A549 (cell line): ENCODE data around the gene GBF1. TPM values are rescaled to one million over a fixed set of nuclear protein-coding genes. Genes with fewer than 3 reads are reported as not detected.
A peak's percentile ranks its signal among the peaks of the same experiment; 100 is the strongest.

Experiments
- ATAC-seq, 2 experiments: fragments of 200-7000 bp in 1 of 2; fragments of >200 bp in 1 of 2; cut with Nextera tagmentation in 1 of 2; cut with Tn5 transposase in 1 of 2; 3 replicates each; pipeline versions ENCODE4 v1.8.0 to v1.9.1; 2018 to 2020; ENCODE audit warnings: mild to moderate bottlenecking in 1 of 2, moderate library complexity in 1 of 2
- CTCF ChIA-PET: fragments of 300-600 bp; sonication (Branson Sonifier 250); formaldehyde crosslinking; extraction: SDS; loops from one replicate; lab custom pipeline; 2021; ENCODE audit warnings: antibody characterized with exemption, inconsistent platforms; lab: Yijun Ruan, JAX
- POLR2A ChIA-PET: fragments of 350-600 bp; formaldehyde crosslinking; extraction: SDS; loops from one replicate; lab custom pipeline; 2021; ENCODE audit warnings: antibody characterized with exemption, inconsistent platforms; lab: Yijun Ruan, JAX
- DNase-seq, 2 experiments: peaks; one replicate each; pipeline versions ENCODE4 v3.0.0 to v3.0.0-alpha.2; 2011 to 2016; ENCODE audit warnings: low read depth in 1 of 2, low spot score in 1 of 2
- FAIRE-seq: peaks from 2 replicates; lab custom pipeline; 2011; peaks lifted over from hg19 to GRCh38; lab: Jason Lieb, UNC
- H3K27ac ChIP-seq, 2 experiments: fragments of >200 bp; sonication (Bioruptor Twin); formaldehyde crosslinking; 3 replicates each; pipeline ENCODE4 v1.5.1; 2016 to 2017
- H3K4me1 ChIP-seq: fragments of >200 bp; sonication (Bioruptor Twin); formaldehyde crosslinking; 3 replicates; pipeline ENCODE4 v1.6.1; 2016
- H3K4me2 ChIP-seq: fragments of >200 bp; sonication (Bioruptor Twin); formaldehyde crosslinking; 3 replicates; pipeline ENCODE4 v1.6.1; 2016
- H3K4me3 ChIP-seq: fragments of >200 bp; sonication (Bioruptor Twin); formaldehyde crosslinking; 3 replicates; pipeline ENCODE4 v1.5.1; 2016
- H3K9me3 ChIP-seq: fragments of >200 bp; sonication (Bioruptor Twin); formaldehyde crosslinking; 3 replicates; pipeline ENCODE4 v1.6.1; 2016
- CBX2 ChIP-seq: fragments of 200-600 bp; sonication (generic); IDR thresholded peaks from 2 replicates; pipeline ENCODE4 v1.6.1; 2016; ENCODE audit warnings: low read depth, mild to moderate bottlenecking, borderline replicate concordance
- CEBPB ChIP-seq, 2 experiments: fragments of >200 bp in 1 of 2; sonication (Bioruptor Twin) in 1 of 2; formaldehyde crosslinking in 1 of 2; IDR thresholded peaks; 2 replicates each; pipeline ENCODE4 v1.6.1; 2012 to 2016
- CHD4 ChIP-seq: fragments of 200-600 bp; sonication (generic); IDR thresholded peaks from 2 replicates; pipeline ENCODE4 v1.6.1; 2016; ENCODE audit warnings: antibody characterized with exemption, mild to moderate bottlenecking, borderline replicate concordance
- EHF ChIP-seq: fragments of 250-450 bp; sonication (Bioruptor Pico); IDR thresholded peaks from 2 replicates; pipeline ENCODE4 v1.5.0; 2020; ENCODE audit warnings: mild to moderate bottlenecking
- EHMT2 ChIP-seq: fragments of 200-600 bp; sonication (generic); IDR thresholded peaks from 2 replicates; pipeline ENCODE4 v1.6.1; 2016; ENCODE audit warnings: antibody characterized with exemption, low read depth, mild to moderate bottlenecking, moderate library complexity
- EP300 ChIP-seq, 2 experiments: fragments of >200 bp; sonication (Bioruptor Twin); formaldehyde crosslinking; IDR thresholded peaks; 2 replicates in 1 of 2; 3 replicates in 1 of 2; pipeline ENCODE4 v1.6.1; 2016 to 2017
- FOSL2 ChIP-seq, 2 experiments: fragments of 450-650 bp in 1 of 2; fragments of >200 bp in 1 of 2; sonication (Bioruptor Twin) in 1 of 2; formaldehyde crosslinking; IDR thresholded peaks; 2 replicates each; pipeline versions ENCODE4 v1.5.0 to v1.6.1; 2016 to 2020; ENCODE audit warnings: mild to moderate bottlenecking in 1 of 2, moderate library complexity in 1 of 2
- FOXS1 ChIP-seq: fragments of 250-450 bp; sonication (Bioruptor Pico); IDR thresholded peaks from 2 replicates; pipeline ENCODE4 v1.5.0; 2020; ENCODE audit warnings: mild to moderate bottlenecking, moderate library complexity
- GATA3 ChIP-seq: IDR thresholded peaks from 2 replicates; pipeline ENCODE4 v1.6.1; 2012; ENCODE audit warnings: borderline replicate concordance
- HOXB13 ChIP-seq: fragments of 250-450 bp; sonication (Bioruptor Pico); IDR thresholded peaks from 2 replicates; pipeline ENCODE4 v1.5.0; 2020; ENCODE audit warnings: low read depth, mild to moderate bottlenecking, moderate library complexity
- JUN ChIP-seq, 2 experiments: fragments of >200 bp; sonication (Bioruptor Twin); formaldehyde crosslinking; IDR thresholded peaks; 2 replicates in 1 of 2; 3 replicates in 1 of 2; pipeline ENCODE4 v1.6.1; 2016 to 2017
- JUNB ChIP-seq: fragments of >200 bp; sonication (Bioruptor Twin); formaldehyde crosslinking; IDR thresholded peaks from 2 replicates; pipeline ENCODE4 v1.6.1; 2016
- KDM1A ChIP-seq: fragments of 200-600 bp; sonication (generic); IDR thresholded peaks from 2 replicates; pipeline ENCODE4 v1.6.1; 2016; ENCODE audit warnings: low read depth, mild to moderate bottlenecking
- KDM5A ChIP-seq: fragments of 200-600 bp; sonication (generic); IDR thresholded peaks from 2 replicates; pipeline ENCODE4 v1.6.1; 2016; ENCODE audit warnings: antibody characterized with exemption, mild to moderate bottlenecking
- MAFK ChIP-seq: fragments of 450-650 bp; IDR thresholded peaks from 2 replicates; pipeline ENCODE4 v1.6.1; 2014; ENCODE audit not compliant: partially characterized antibody
- MAX ChIP-seq: IDR thresholded peaks from 2 replicates; pipeline ENCODE4 v1.6.1; 2012
- NFE2L2 ChIP-seq: fragments of 150-350 bp; conservative IDR thresholded peaks from 2 replicates; pipeline ENCODE4 v1.6.1; 2014; ENCODE audit warnings: low read length
- NPAS2 ChIP-seq: fragments of 250-450 bp; sonication (Bioruptor Pico); IDR thresholded peaks from 2 replicates; pipeline ENCODE4 v1.8.0; 2022; ENCODE audit warnings: mild to moderate bottlenecking, moderate library complexity, borderline replicate concordance
- RNF2 ChIP-seq: fragments of 200-600 bp; sonication (generic); IDR thresholded peaks from 2 replicates; pipeline ENCODE4 v1.6.1; 2016; ENCODE audit warnings: low read depth, mild to moderate bottlenecking, antibody characterized with exemption, moderate library complexity, borderline replicate concordance
- WGBS: methylation state at CpG from one replicate; pipeline ENCODE4 v1.1.6; 2017; ENCODE audit errors: missing lambda C conversion rate; 5-methylcytosine and 5-hydroxymethylcytosine counted together
- polyA plus RNA-seq, 4 experiments: library from polyadenylated mRNA; depleted of rRNA in 3 of 4; stranded (reverse); fragments of >200 nt; fragmentation: RNase III in 1 of 4; extraction: RNeasy Plus Mini Kit Qiagen cat#74134 plus additional on column Dnase treatment in 1 of 4; gene quantifications; 2 replicates in 3 of 4; 3 replicates in 1 of 4; pipeline ENCODE4 v1.2.3, GENCODE V29; 2011 to 2017
- TF ChIP-seq, protein P1 (sequence below): fragments of 150-350 bp; IDR thresholded peaks from 2 replicates; pipeline ENCODE4 v1.6.1; 2014; ENCODE audit warnings: low read depth, mild to moderate bottlenecking, low read length
- TF ChIP-seq, protein P2 (sequence below): fragments of 450-650 bp; IDR thresholded peaks from 2 replicates; pipeline ENCODE4 v1.6.1; 2014; ENCODE audit warnings: antibody characterized with exemption
- TF ChIP-seq, protein P3 (sequence below): IDR thresholded peaks from 2 replicates; pipeline ENCODE4 v1.6.1; 2012
- TF ChIP-seq, protein P4 (sequence below): fragments of 250-450 bp; sonication (Bioruptor Pico); IDR thresholded peaks from 2 replicates; pipeline ENCODE4 v1.5.0; 2021; ENCODE audit warnings: mild to moderate bottlenecking, moderate library complexity, borderline replicate concordance
- TF ChIP-seq, protein P5 (sequence below): fragments of 200-600 bp; sonication (generic); IDR thresholded peaks from 2 replicates; pipeline ENCODE4 v1.6.1; 2016; ENCODE audit warnings: antibody characterized with exemption, mild to moderate bottlenecking, moderate library complexity

Gene GBF1
- polyA plus RNA-seq, 2 of the 4 experiments (the other 2 are of a cell fraction), result 20.4 to 21.3 TPM

DNA sequence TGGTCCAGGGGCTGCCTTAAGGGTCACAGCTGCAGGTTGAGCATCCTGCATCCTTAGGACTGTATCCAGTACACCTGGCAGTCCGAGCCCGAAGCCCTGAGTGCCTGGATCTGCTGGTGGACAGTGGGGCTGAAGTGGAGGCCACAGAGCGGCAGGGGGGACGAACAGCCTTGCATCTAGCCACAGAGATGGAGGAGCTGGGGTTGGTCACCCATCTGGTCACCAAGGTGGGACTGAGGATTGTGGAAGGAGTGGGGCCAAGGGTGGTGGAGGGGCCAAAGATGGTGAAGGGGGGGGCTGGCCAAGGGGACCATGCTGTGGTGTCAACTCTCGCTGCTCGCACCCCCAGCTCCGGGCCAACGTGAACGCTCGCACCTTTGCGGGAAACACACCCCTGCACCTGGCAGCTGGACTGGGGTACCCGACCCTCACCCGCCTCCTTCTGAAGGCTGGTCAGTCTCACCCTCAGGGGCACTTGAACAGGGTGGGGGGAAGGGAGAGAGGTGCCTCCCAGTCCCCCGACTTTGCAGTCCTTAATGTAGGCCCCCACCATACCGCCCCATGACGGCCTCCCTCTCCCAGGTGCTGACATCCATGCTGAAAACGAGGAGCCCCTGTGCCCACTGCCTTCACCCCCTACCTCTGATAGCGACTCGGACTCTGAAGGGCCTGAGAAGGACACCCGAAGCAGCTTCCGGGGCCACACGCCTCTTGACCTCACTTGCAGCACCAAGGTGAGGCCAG lies 155.4 kb downstream of the GBF1 start:
- no peaks in the 10 kb centered on the region for H3K9me3 ChIP-seq
- peak overlapping the region; percentile 68 for H3K4me2 ChIP-seq
- peak overlapping the region in 1 of 2 experiments; percentile 78; a peak in 2 of 6 replicates for H3K27ac ChIP-seq
- no peak for FAIRE-seq
- ChIA-PET POLR2A (interaction anchor here (1.2 kb wide), 1 partner anchor 19 kb away, joined by 4 read pairs; no protein-coding TSS in a partner anchor), CTCF (interaction anchor here (0.8 to 16.2 kb wide), 22 partner anchors 12 to 270 kb away, joined by 3 to 450 read pairs (median 7); partner anchors contain the start of genes CUEDC2, ELOVL3, FBXL15 and PITX3)
- H3K4me1 ChIP-seq, result peaks cover 41% of the 10 kb centered on the region
- DNase-seq, result no peak
- 89% methylated on average over 20 of the region's 22 CpGs for WGBS
- no peak for ATAC-seq
- no peak overlapping the region for H3K4me3 ChIP-seq
- TF ChIP-seq FOXS1, result no peak
- TF ChIP-seq CEBPB (IDR thresholded peaks at IDR 0.05), result no peak
- no peak for TF ChIP-seq RNF2
- TF ChIP-seq NFE2L2, result no peak
- no peak for TF ChIP-seq KDM1A
- no peak for TF ChIP-seq KDM5A
- no peak for TF ChIP-seq FOSL2 (IDR thresholded peaks at IDR 0.05)
- no peak for TF ChIP-seq FOSL2 (CRISPR knock-in tag; IDR thresholded peaks at IDR 0.05)
- TF ChIP-seq, protein P1, sequence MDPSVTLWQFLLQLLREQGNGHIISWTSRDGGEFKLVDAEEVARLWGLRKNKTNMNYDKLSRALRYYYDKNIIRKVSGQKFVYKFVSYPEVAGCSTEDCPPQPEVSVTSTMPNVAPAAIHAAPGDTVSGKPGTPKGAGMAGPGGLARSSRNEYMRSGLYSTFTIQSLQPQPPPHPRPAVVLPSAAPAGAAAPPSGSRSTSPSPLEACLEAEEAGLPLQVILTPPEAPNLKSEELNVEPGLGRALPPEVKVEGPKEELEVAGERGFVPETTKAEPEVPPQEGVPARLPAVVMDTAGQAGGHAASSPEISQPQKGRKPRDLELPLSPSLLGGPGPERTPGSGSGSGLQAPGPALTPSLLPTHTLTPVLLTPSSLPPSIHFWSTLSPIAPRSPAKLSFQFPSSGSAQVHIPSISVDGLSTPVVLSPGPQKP, result no peak
- TF ChIP-seq JUNB, result no peak
- TF ChIP-seq MAFK, result no peak
- TF ChIP-seq, protein P2, sequence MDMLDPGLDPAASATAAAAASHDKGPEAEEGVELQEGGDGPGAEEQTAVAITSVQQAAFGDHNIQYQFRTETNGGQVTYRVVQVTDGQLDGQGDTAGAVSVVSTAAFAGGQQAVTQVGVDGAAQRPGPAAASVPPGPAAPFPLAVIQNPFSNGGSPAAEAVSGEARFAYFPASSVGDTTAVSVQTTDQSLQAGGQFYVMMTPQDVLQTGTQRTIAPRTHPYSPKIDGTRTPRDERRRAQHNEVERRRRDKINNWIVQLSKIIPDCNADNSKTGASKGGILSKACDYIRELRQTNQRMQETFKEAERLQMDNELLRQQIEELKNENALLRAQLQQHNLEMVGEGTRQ, result no peak
- no peak for TF ChIP-seq EP300 (IDR thresholded peaks at IDR 0.05)
- TF ChIP-seq CHD4, result no peak
- TF ChIP-seq EHF (CRISPR knock-in tag), result no peak

- Histone ChIP-seq H3K4me3 (no peak overlapping the region), H3K4me2 (peak overlapping the region; percentile 68), H3K9me3 (no peaks in the 10 kb centered on the region), H3K4me1 (peaks cover 37% of the 10 kb centered on the region), H3K27ac (peak overlapping the region; percentile 54 to 78; a peak in 4 of 6 replicates)
- 81% methylated on average over 8 of the region's 8 CpGs for WGBS
- ChIA-PET POLR2A (no interaction called here), CTCF (interaction anchor here (2.1 to 16.2 kb wide), 10 partner anchors 11 to 232 kb away, joined by 7 to 450 read pairs (median 81); partner anchors contain the start of genes CUEDC2, ELOVL3, FBXL15 and PITX3)
- FAIRE-seq (no peak), DNase-seq (no peak), ATAC-seq (no peak)
- TF ChIP-seq, protein P3, sequence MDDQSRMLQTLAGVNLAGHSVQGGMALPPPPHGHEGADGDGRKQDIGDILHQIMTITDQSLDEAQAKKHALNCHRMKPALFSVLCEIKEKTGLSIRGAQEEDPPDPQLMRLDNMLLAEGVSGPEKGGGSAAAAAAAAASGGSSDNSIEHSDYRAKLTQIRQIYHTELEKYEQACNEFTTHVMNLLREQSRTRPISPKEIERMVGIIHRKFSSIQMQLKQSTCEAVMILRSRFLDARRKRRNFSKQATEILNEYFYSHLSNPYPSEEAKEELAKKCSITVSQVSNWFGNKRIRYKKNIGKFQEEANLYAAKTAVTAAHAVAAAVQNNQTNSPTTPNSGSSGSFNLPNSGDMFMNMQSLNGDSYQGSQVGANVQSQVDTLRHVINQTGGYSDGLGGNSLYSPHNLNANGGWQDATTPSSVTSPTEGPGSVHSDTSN, result no peak
- TF ChIP-seq MAX (no peak), KDM1A (no peak), JUN (IDR thresholded peaks at IDR 0.05) (no peak), CBX2 (no peak), EHMT2 (no peak), EHF (CRISPR knock-in tag) (no peak), CHD4 (no peak), GATA3 (no peak), HOXB13 (CRISPR knock-in tag) (no peak), FOSL2 (IDR thresholded peaks at IDR 0.05) (no peak), FOSL2 (CRISPR knock-in tag; IDR thresholded peaks at IDR 0.05) (no peak), MAFK (no peak), NPAS2 (CRISPR knock-in tag) (no peak), CEBPB (IDR thresholded peaks at IDR 0.05) (no peak)
- TF ChIP-seq, protein P4, sequence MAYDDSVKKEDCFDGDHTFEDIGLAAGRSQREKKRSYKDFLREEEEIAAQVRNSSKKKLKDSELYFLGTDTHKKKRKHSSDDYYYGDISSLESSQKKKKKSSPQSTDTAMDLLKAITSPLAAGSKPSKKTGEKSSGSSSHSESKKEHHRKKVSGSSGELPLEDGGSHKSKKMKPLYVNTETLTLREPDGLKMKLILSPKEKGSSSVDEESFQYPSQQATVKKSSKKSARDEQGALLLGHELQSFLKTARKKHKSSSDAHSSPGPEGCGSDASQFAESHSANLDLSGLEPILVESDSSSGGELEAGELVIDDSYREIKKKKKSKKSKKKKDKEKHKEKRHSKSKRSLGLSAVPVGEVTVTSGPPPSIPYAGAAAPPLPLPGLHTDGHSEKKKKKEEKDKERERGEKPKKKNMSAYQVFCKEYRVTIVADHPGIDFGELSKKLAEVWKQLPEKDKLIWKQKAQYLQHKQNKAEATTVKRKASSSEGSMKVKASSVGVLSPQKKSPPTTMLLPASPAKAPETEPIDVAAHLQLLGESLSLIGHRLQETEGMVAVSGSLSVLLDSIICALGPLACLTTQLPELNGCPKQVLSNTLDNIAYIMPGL (CRISPR knock-in tag), result no peak
- TF ChIP-seq, protein P5, sequence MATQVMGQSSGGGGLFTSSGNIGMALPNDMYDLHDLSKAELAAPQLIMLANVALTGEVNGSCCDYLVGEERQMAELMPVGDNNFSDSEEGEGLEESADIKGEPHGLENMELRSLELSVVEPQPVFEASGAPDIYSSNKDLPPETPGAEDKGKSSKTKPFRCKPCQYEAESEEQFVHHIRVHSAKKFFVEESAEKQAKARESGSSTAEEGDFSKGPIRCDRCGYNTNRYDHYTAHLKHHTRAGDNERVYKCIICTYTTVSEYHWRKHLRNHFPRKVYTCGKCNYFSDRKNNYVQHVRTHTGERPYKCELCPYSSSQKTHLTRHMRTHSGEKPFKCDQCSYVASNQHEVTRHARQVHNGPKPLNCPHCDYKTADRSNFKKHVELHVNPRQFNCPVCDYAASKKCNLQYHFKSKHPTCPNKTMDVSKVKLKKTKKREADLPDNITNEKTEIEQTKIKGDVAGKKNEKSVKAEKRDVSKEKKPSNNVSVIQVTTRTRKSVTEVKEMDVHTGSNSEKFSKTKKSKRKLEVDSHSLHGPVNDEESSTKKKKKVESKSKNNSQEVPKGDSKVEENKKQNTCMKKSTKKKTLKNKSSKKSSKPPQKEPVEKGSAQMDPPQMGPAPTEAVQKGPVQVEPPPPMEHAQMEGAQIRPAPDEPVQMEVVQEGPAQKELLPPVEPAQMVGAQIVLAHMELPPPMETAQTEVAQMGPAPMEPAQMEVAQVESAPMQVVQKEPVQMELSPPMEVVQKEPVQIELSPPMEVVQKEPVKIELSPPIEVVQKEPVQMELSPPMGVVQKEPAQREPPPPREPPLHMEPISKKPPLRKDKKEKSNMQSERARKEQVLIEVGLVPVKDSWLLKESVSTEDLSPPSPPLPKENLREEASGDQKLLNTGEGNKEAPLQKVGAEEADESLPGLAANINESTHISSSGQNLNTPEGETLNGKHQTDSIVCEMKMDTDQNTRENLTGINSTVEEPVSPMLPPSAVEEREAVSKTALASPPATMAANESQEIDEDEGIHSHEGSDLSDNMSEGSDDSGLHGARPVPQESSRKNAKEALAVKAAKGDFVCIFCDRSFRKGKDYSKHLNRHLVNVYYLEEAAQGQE, result no peak
Measured at GRCh38 chr10:102401342-102401654, 156.0 kb downstream of the GBF1 start.
